H1 (cell line): ENCODE measurements around the gene BTD. TPM values are rescaled to one million over a fixed set of nuclear protein-coding genes. Genes with fewer than 3 reads are reported as not detected.

Experiments used
- CTCF ChIA-PET: fragments of 300-600 bp; sonication (Branson Sonifier 250); formaldehyde crosslinking; loops from one replicate; lab custom pipeline; 2021; ENCODE audit not compliant: partially characterized antibody; lab: Charles Lee
- POLR2A ChIA-PET: fragments of 300-600 bp; sonication (Branson Sonifier 250); formaldehyde crosslinking; loops from one replicate; lab custom pipeline; 2021; ENCODE audit warnings: inconsistent platforms; ENCODE audit not compliant: partially characterized antibody; lab: Charles Lee
- DNase-seq, 2 experiments: peaks; one replicate each; pipeline versions ENCODE4 v3.0.0 to v3.0.0-alpha.2; 2010 to 2022; ENCODE audit warnings: low spot score in 2 of 2, low read depth in 1 of 2, mixed read lengths in 1 of 2
- FAIRE-seq: peaks from 2 replicates; lab custom pipeline; 2011; peaks lifted over from hg19 to GRCh38; lab: Jason Lieb, UNC
- H2AFZ ChIP-seq: 2 replicates; pipeline ENCODE4 v1.8.1; 2012; ENCODE audit warnings: low read length, inconsistent platforms
- H2AK5ac ChIP-seq: 2 replicates; pipeline ENCODE4 v1.6.1; 2013; ENCODE audit warnings: low read depth, low read length
- H2BK120ac ChIP-seq: replicated peaks from 2 replicates; pipeline ENCODE3; 2013; ENCODE audit warnings: low read depth, low read length, inconsistent platforms
- H2BK12ac ChIP-seq: 2 replicates; pipeline ENCODE4 v1.6.1; 2013; ENCODE audit warnings: low read depth, low read length
- H2BK15ac ChIP-seq: 2 replicates; pipeline ENCODE4 v1.6.1; 2013; ENCODE audit warnings: low read length
- H2BK20ac ChIP-seq: 2 replicates; pipeline ENCODE4 v1.6.1; 2013; ENCODE audit warnings: low read length
- H2BK5ac ChIP-seq: 2 replicates; pipeline ENCODE4 v1.6.1; 2013; ENCODE audit warnings: low read depth, low read length
- H3K14ac ChIP-seq: 2 replicates; pipeline ENCODE4 v1.6.1; 2013; ENCODE audit warnings: inconsistent platforms; ENCODE audit not compliant: insufficient read length
- H3K18ac ChIP-seq: 2 replicates; pipeline ENCODE4 v1.6.1; 2013; ENCODE audit warnings: low read length; ENCODE audit errors: extremely low read depth
- H3K23ac ChIP-seq: 2 replicates; pipeline ENCODE4 v1.6.1; 2013; ENCODE audit warnings: inconsistent platforms; ENCODE audit not compliant: insufficient read length
- H3K23me2 ChIP-seq: 2 replicates; pipeline ENCODE4 v1.6.1; 2013; ENCODE audit warnings: low read depth, low read length
- H3K27ac ChIP-seq: 2 replicates; pipeline ENCODE4 v1.6.1; 2011; ENCODE audit warnings: low read depth, low read length, inconsistent platforms
- H3K27me3 ChIP-seq, 4 experiments: replicated peaks in 1 of 4; 1 replicate in 1 of 4; 2 replicates in 3 of 4; pipeline versions ENCODE4 v1.6.1 to v1.8.1; 2011 to 2013; ENCODE audit warnings: low read length in 3 of 4, mild to moderate bottlenecking in 3 of 4, inconsistent platforms in 2 of 4, mixed read lengths in 2 of 4, moderate library complexity in 1 of 4; ENCODE audit not compliant: control insufficient read depth in 3 of 4, insufficient read depth in 3 of 4; ENCODE audit errors: extremely low read depth in 1 of 4
- H3K36me3 ChIP-seq, 4 experiments: 2 replicates each; pipeline versions ENCODE4 v1.6.1 to v1.8.1; 2011 to 2013; ENCODE audit warnings: mild to moderate bottlenecking in 4 of 4, low read length in 3 of 4, moderate library complexity in 2 of 4, control low read depth in 1 of 4, inconsistent platforms in 1 of 4; ENCODE audit not compliant: insufficient read depth in 4 of 4, control insufficient read depth in 2 of 4
- H3K4ac ChIP-seq: replicated peaks from 2 replicates; pipeline ENCODE3; 2013; ENCODE audit warnings: low read length, low read depth, mixed read lengths, inconsistent platforms; ENCODE audit not compliant: insufficient read length
- H3K4me1 ChIP-seq, 4 experiments: replicated peaks in 1 of 4; 1 replicate in 1 of 4; 2 replicates in 3 of 4; pipeline versions ENCODE4 v1.6.1 to v1.8.1; 2011 to 2013; ENCODE audit warnings: low read length in 3 of 4, inconsistent platforms in 2 of 4, mixed read lengths in 1 of 4; ENCODE audit not compliant: insufficient read depth in 4 of 4, control insufficient read depth in 3 of 4
- H3K4me2 ChIP-seq, 2 experiments: 2 replicates each; pipeline versions ENCODE4 v1.6.1 to v1.8.1; 2011 to 2013; ENCODE audit warnings: low read depth in 2 of 2, low read length in 2 of 2, control low read depth in 1 of 2, inconsistent platforms in 1 of 2, mild to moderate bottlenecking in 1 of 2; ENCODE audit not compliant: insufficient read depth in 1 of 2
- H3K4me3 ChIP-seq, 4 experiments: fragments of 200-600, 300-600 bp in 1 of 4; sonication (generic), shearing (Covaris generic), sonication (Bioruptor Twin) in 1 of 4; 2 replicates each; pipeline versions ENCODE4 v1.5.1 to v1.8.1; 2011 to 2016; ENCODE audit warnings: low read length in 4 of 4, low read depth in 3 of 4, control low read depth in 2 of 4, inconsistent platforms in 2 of 4, mild to moderate bottlenecking in 2 of 4, mixed read lengths in 1 of 4, moderate library complexity in 1 of 4; ENCODE audit not compliant: insufficient read depth in 2 of 4; ENCODE audit errors: extremely low read depth in 1 of 4
- H3K56ac ChIP-seq: replicated peaks from 2 replicates; pipeline ENCODE3; 2013; ENCODE audit warnings: low read depth, mild to moderate bottlenecking, mixed read lengths, low read length, inconsistent platforms; ENCODE audit not compliant: insufficient read length
- H3K79me1 ChIP-seq: 2 replicates; pipeline ENCODE4 v1.6.1; 2013; ENCODE audit warnings: low read depth, low read length, control low read depth
- H3K79me2 ChIP-seq, 2 experiments: 2 replicates each; pipeline versions ENCODE4 v1.6.1 to v1.8.1; 2012 to 2013; ENCODE audit warnings: low read length in 2 of 2, mild to moderate bottlenecking in 2 of 2, inconsistent platforms in 1 of 2; ENCODE audit not compliant: insufficient read depth in 2 of 2, control insufficient read depth in 1 of 2
- H3K9ac ChIP-seq, 4 experiments: replicated peaks in 1 of 4; 1 replicate in 1 of 4; 2 replicates in 3 of 4; pipeline versions ENCODE4 v1.6.1 to v1.8.1; 2011 to 2013; ENCODE audit warnings: low read depth in 3 of 4, low read length in 3 of 4, control low read depth in 2 of 4, mild to moderate bottlenecking in 2 of 4, moderate library complexity in 2 of 4, inconsistent platforms in 1 of 4; ENCODE audit errors: extremely low read depth in 1 of 4
- H3K9me3 ChIP-seq, 2 experiments: 2 replicates each; pipeline versions ENCODE4 v1.6.1 to v1.8.1; 2012 to 2013; ENCODE audit warnings: mild to moderate bottlenecking in 2 of 2, moderate library complexity in 2 of 2, control low read depth in 1 of 2, inconsistent platforms in 1 of 2, low read depth in 1 of 2, low read length in 1 of 2, mixed read lengths in 1 of 2; ENCODE audit not compliant: insufficient read depth in 2 of 2
- H4K20me1 ChIP-seq, 2 experiments: replicated peaks in 1 of 2; 2 replicates each; pipeline versions ENCODE3 to v1.8.1; 2011 to 2013; ENCODE audit warnings: inconsistent platforms in 2 of 2, low read length in 2 of 2, mild to moderate bottlenecking in 1 of 2; ENCODE audit not compliant: insufficient read depth in 2 of 2, control insufficient read depth in 1 of 2
- H4K5ac ChIP-seq: 2 replicates; pipeline ENCODE4 v1.6.1; 2013; ENCODE audit warnings: low read length, low read depth, mixed read lengths, inconsistent platforms; ENCODE audit not compliant: insufficient read length
- H4K8ac ChIP-seq: 2 replicates; pipeline ENCODE4 v1.8.0; 2013; ENCODE audit warnings: mild to moderate bottlenecking, moderate library complexity, low read length, inconsistent platforms; ENCODE audit not compliant: insufficient read depth; ENCODE audit errors: extremely low read depth
- H4K91ac ChIP-seq: replicated peaks from 2 replicates; pipeline ENCODE3; 2013; ENCODE audit warnings: low read length, mixed read lengths, inconsistent platforms; ENCODE audit not compliant: insufficient read length
- ASH2L ChIP-seq: fragments of 200-600, 300-600 bp; sonication (generic); IDR thresholded peaks from one replicate; pipeline ENCODE4 v1.7.1; 2017; ENCODE audit warnings: low read length
- BACH1 ChIP-seq: IDR thresholded peaks from 2 replicates; pipeline ENCODE4 v1.6.1; 2012; ENCODE audit warnings: low read length, improper control_type of control experiment
- CBX5 ChIP-seq: fragments of 300-800, 300-1000 bp; sonication (generic); IDR thresholded peaks from 2 replicates; pipeline ENCODE4 v1.7.1; 2016; ENCODE audit warnings: antibody characterized with exemption, low read length, low read depth
- E2F6 ChIP-seq: IDR thresholded peaks from 2 replicates; pipeline ENCODE4 v1.6.1; 2012; ENCODE audit warnings: inconsistent platforms
- EZH2 ChIP-seq: fragments of 200-600 bp; sonication (generic); IDR thresholded peaks from 2 replicates; pipeline ENCODE4 v1.7.1; 2012; ENCODE audit warnings: low read depth, mild to moderate bottlenecking, moderate library complexity, low read length, inconsistent platforms; ENCODE audit not compliant: severe bottlenecking
- GABPA ChIP-seq: IDR thresholded peaks from 2 replicates; pipeline ENCODE4 v1.6.1; 2011; ENCODE audit warnings: mild to moderate bottlenecking, low read length, moderate library complexity, borderline replicate concordance; ENCODE audit not compliant: insufficient read depth
- HDAC2 ChIP-seq, 2 experiments: fragments of 300-600 bp in 1 of 2; sonication (generic) in 1 of 2; IDR thresholded peaks; 2 replicates each; pipeline ENCODE4 v1.6.1; 2011 to 2012; ENCODE audit warnings: low read depth in 2 of 2, low read length in 2 of 2, mild to moderate bottlenecking in 2 of 2, moderate library complexity in 2 of 2, borderline replicate concordance in 1 of 2, inconsistent platforms in 1 of 2
- MAFK ChIP-seq: IDR thresholded peaks from 2 replicates; pipeline ENCODE4 v1.6.1; 2012; ENCODE audit warnings: low read depth, mild to moderate bottlenecking, improper control_type of control experiment, low read length
- POLR2A ChIP-seq, 2 experiments: IDR thresholded peaks; 1 replicate in 1 of 2; 2 replicates in 1 of 2; pipeline ENCODE4 v1.6.1; 2011; ENCODE audit warnings: low read depth in 2 of 2, low read length in 2 of 2, mild to moderate bottlenecking in 2 of 2; ENCODE audit errors: control extremely low read depth in 1 of 2
- SP2 ChIP-seq: IDR thresholded peaks from 2 replicates; pipeline ENCODE4 v1.6.1; 2012; ENCODE audit warnings: mild to moderate bottlenecking, low read length, inconsistent platforms
- SP4 ChIP-seq: IDR thresholded peaks from 2 replicates; pipeline ENCODE4 v1.6.1; 2012; ENCODE audit warnings: low read length, inconsistent platforms
- SUZ12 ChIP-seq: fragments of 200-600 bp; sonication (generic); IDR thresholded peaks from 2 replicates; pipeline ENCODE4 v1.6.1; 2012; ENCODE audit warnings: mild to moderate bottlenecking, inconsistent platforms, low read length, moderate library complexity, mixed read lengths
- ZNF274 ChIP-seq: IDR thresholded peaks from 2 replicates; pipeline ENCODE4 v1.7.0; 2012; ENCODE audit warnings: low read length, borderline replicate concordance; ENCODE audit errors: extremely low read depth
- WGBS, 2 experiments: shearing (Covaris generic) in 1 of 2; methylation state at CpG; one replicate each; pipeline versions ENCODE4 v1.1.6 to v1.1.7; 2013 to 2015; ENCODE audit warnings: low lambda C conversion rate in 2 of 2, mixed read lengths in 2 of 2, inconsistent platforms in 1 of 2, low coverage in 1 of 2, missing lambda C conversion rate in 1 of 2; ENCODE audit not compliant: insufficient replicate concordance in 2 of 2, insufficient coverage in 1 of 2, insufficient read length in 1 of 2; ENCODE audit errors: extremely low coverage in 1 of 2, missing lambda C conversion rate in 1 of 2; 5-methylcytosine and 5-hydroxymethylcytosine counted together
- polyA plus RNA-seq, 7 experiments: library from polyadenylated mRNA; depleted of rRNA in 3 of 7; stranded (reverse) in 5 of 7; unstranded in 2 of 7; fragments of >200 nt in 5 of 7; fragments of 200-250 nt in 2 of 7; gene quantifications; 1 replicate in 5 of 7; 2 replicates in 1 of 7; 4 replicates in 1 of 7; pipeline versions ENCODE4 v1.2.1 to v1.2.3, GENCODE V29; 2011 to 2013; ENCODE audit warnings: missing spikeins in 2 of 7, mixed read lengths in 2 of 7
- total RNA-seq: library from RNA; stranded (reverse); fragmentation: NEBNext Ultra II Directional; extraction: Animal tissue kit (Norgen Biotek cat#: 25700); gene quantifications from 2 replicates; pipeline ENCODE4 v1.2.1, GENCODE V29; 2021

Gene BTD
- total and polyA plus RNA-seq, 2 of the 8 experiments (the other 6 are each of a cell fraction or from before 2014, with no cell fraction given): 21.8 to 36.7 TPM

- Histone ChIP-seq H3K27ac (no peak overlapping the region), H3K14ac (no peak overlapping the region), H3K36me3 (peaks cover 0 to 3% (median 1%) of the 10 kb centered on the region in 4 experiments; a peak in 2 of 8 replicates), H3K23me2 (no peaks in the 10 kb centered on the region), H2BK20ac (no peak overlapping the region), H3K4me3 (no peak overlapping the region), H2BK15ac (no peak overlapping the region), H3K4me1 (no peaks in the 10 kb centered on the region), H2AK5ac (no peak overlapping the region), H4K8ac (no peak overlapping the region), H3K4ac (no peak overlapping the region), H4K20me1 (peaks cover 0 to 2% of the 10 kb centered on the region in 2 experiments), H3K79me2 (no peaks in the 10 kb centered on the region), H2BK12ac (no peak overlapping the region), H2BK120ac (no peak overlapping the region), H3K23ac (no peak overlapping the region), H3K9me3 (no peaks in the 10 kb centered on the region; a peak in 1 of 4 replicates), H3K9ac (no peak overlapping the region), H3K79me1 (no peaks in the 10 kb centered on the region), H4K91ac (no peak overlapping the region), H3K18ac (no peak overlapping the region), H3K56ac (no peak overlapping the region), H3K27me3 (no peaks in the 10 kb centered on the region)
- POLR2A ChIA-PET: no interaction called here
- CTCF ChIA-PET: no interaction called here
- WGBS, 2 experiments: 90% methylated on average over 3 of the region's 3 CpGs; no CpG with 5 or more reads in 1 of the 2 experiments
- no peak for FAIRE-seq
- TF ChIP-seq CBX5 (no peak), SP4 (no peak), GABPA (no peak), BACH1 (no peak), ZNF274 (no peak), MAFK (no peak), SP2 (no peak), EZH2 (no peak), POLR2A (IDR thresholded peaks at IDR 0.05; ENCODE audit: control extremely low read depth in 1 of 2, low read depth in 2 of 2, low read length in 2 of 2) (no peak), HDAC2 (IDR thresholded peaks at IDR 0.05; ENCODE audit: borderline replicate concordance in 1 of 2, low read depth in 2 of 2, low read length in 2 of 2) (no peak), ASH2L (no peak), SUZ12 (no peak), E2F6 (no peak)
- TF ChIP-seq, all 59 proteins: peak for 0
- no peak overlapping the region for H3K4me2 ChIP-seq
- H2AFZ ChIP-seq: no peak overlapping the region
- no peak overlapping the region for H2BK5ac ChIP-seq
- H4K5ac ChIP-seq: no peak overlapping the region
- no peak for DNase-seq
These were observed 47.8 kb upstream of the BTD start for GRCh38 chr3:15553749-15554148.
